Keratinocyte (primary cell): ENCODE results near the gene CNTNAP2. TPM values are rescaled to one million over a fixed set of nuclear protein-coding genes. Genes with fewer than 3 reads are reported as not detected.

Experiments
- DNase-seq: peaks from one replicate; pipeline ENCODE4 v3.0.0-alpha.2; 2011; ENCODE audit warnings: low read depth, missing footprints, low spot score
- FAIRE-seq: peaks from 2 replicates; lab custom pipeline; 2011; peaks lifted over from hg19 to GRCh38; lab: Jason Lieb, UNC
- H2AFZ ChIP-seq: 2 replicates; pipeline ENCODE4 v1.6.0; 2012; ENCODE audit warnings: low read length, control low read depth, inconsistent platforms; ENCODE audit not compliant: control insufficient read depth
- H3K27ac ChIP-seq: 2 replicates; pipeline ENCODE4 v1.5.1; 2011; ENCODE audit warnings: low read length; ENCODE audit not compliant: control insufficient read depth, insufficient read depth
- H3K27me3 ChIP-seq: 3 replicates; pipeline ENCODE4 v1.6.0; 2011; ENCODE audit warnings: low read length; ENCODE audit not compliant: control insufficient read depth, insufficient read depth; ENCODE audit errors: extremely low read depth
- H3K36me3 ChIP-seq, 2 experiments: 2 replicates in 1 of 2; 3 replicates in 1 of 2; pipeline ENCODE4 v1.5.1; 2011; ENCODE audit warnings: low read length in 2 of 2, mild to moderate bottlenecking in 1 of 2; ENCODE audit not compliant: control insufficient read depth in 2 of 2, insufficient read depth in 2 of 2; ENCODE audit errors: extremely low read depth in 1 of 2
- H3K4me1 ChIP-seq: 3 replicates; pipeline ENCODE4 v1.5.1; 2011; ENCODE audit warnings: low read length; ENCODE audit not compliant: control insufficient read depth, insufficient read depth; ENCODE audit errors: extremely low read depth
- H3K4me2 ChIP-seq: 3 replicates; pipeline ENCODE4 v1.6.0; 2011; ENCODE audit warnings: low read depth, low read length; ENCODE audit not compliant: control insufficient read depth, insufficient read depth; ENCODE audit errors: extremely low read depth
- H3K4me3 ChIP-seq, 3 experiments: fragments of 200-600 bp in 1 of 3; sonication (generic) in 1 of 3; 2 replicates in 2 of 3; 3 replicates in 1 of 3; pipeline ENCODE4 v1.5.1; 2011 to 2016; ENCODE audit warnings: low read length in 3 of 3, mild to moderate bottlenecking in 3 of 3, control low read depth in 2 of 3, inconsistent platforms in 1 of 3, low read depth in 1 of 3, mixed read lengths in 1 of 3, mixed run types in 1 of 3, moderate library complexity in 1 of 3; ENCODE audit not compliant: control insufficient read depth in 2 of 3, insufficient read depth in 2 of 3; ENCODE audit errors: extremely low read depth in 1 of 3
- H3K79me2 ChIP-seq: 2 replicates; pipeline ENCODE4 v1.6.0; 2012; ENCODE audit warnings: low read length; ENCODE audit not compliant: control insufficient read depth, insufficient read depth
- H3K9ac ChIP-seq: 3 replicates; pipeline ENCODE4 v1.6.0; 2011; ENCODE audit warnings: low read length; ENCODE audit not compliant: control insufficient read depth, insufficient read depth; ENCODE audit errors: extremely low read depth
- H3K9me1 ChIP-seq: 3 replicates; pipeline ENCODE4 v1.6.0; 2011; ENCODE audit warnings: low read length; ENCODE audit not compliant: control insufficient read depth, insufficient read depth; ENCODE audit errors: extremely low read depth
- H3K9me3 ChIP-seq: 2 replicates; pipeline ENCODE4 v1.5.1; 2012; ENCODE audit warnings: low read depth, low read length; ENCODE audit not compliant: control insufficient read depth
- H4K20me1 ChIP-seq: 3 replicates; pipeline ENCODE4 v1.6.0; 2011; ENCODE audit warnings: low read length; ENCODE audit not compliant: control insufficient read depth, insufficient read depth; ENCODE audit errors: extremely low read depth
- CTCF ChIP-seq, 3 experiments: IDR thresholded peaks in 1 of 3; conservative IDR thresholded peaks in 1 of 3; optimal IDR thresholded peaks in 1 of 3; 2 replicates in 2 of 3; 3 replicates in 1 of 3; pipeline versions ENCODE3 to v1.5.1; 2011; ENCODE audit warnings: low read length in 3 of 3, mild to moderate bottlenecking in 3 of 3, moderate library complexity in 2 of 3, control low read depth in 1 of 3, inconsistent platforms in 1 of 3; ENCODE audit not compliant: insufficient read depth in 2 of 3; ENCODE audit errors: extremely low read depth in 1 of 3
- EZH2 ChIP-seq: IDR thresholded peaks from one replicate; pipeline ENCODE4 v1.6.1; 2012; ENCODE audit warnings: inconsistent platforms, mild to moderate bottlenecking, low read length, moderate library complexity
- dilution Hi-C: fragments of 300-500 bp; cut with MboI; formaldehyde crosslinking; loops from one replicate; pipeline ENCODE4 v1.7.0; 2020; ENCODE audit warnings: low sequenced_read_pairs; ENCODE audit not compliant: extremely low pct_ligation_motif_present
- polyA plus RNA-seq, 5 experiments: library from polyadenylated mRNA; depleted of rRNA in 3 of 5; stranded (reverse) in 3 of 5; stranded (forward) in 1 of 5; unstranded in 1 of 5; fragments of >200 nt; gene quantifications; 1 replicate in 1 of 5; 2 replicates in 3 of 5; 3 replicates in 1 of 5; pipeline versions ENCODE4 v1.2.1 to v1.2.3, GENCODE V29; 2011 to 2012; ENCODE audit warnings: missing spikeins in 2 of 5, low read depth in 1 of 5, low replicate concordance in 1 of 5

The CNTNAP2 gene
- polyA plus RNA-seq, 1 donor (not counting 4 experiments of a cell fraction or from before 2014, with no cell fraction given): 1.4 TPM

- H3K4me1 ChIP-seq: no peaks in the 10 kb centered on the region
- DNase-seq (no peak), FAIRE-seq (no peak)
- H3K4me2 ChIP-seq: no peak overlapping the region
- TF ChIP-seq EZH2 (no peak), CTCF (optimal IDR thresholded peaks at IDR 0.05 in 1 of 3, IDR thresholded peaks at IDR 0.05 in 1 of 3, conservative IDR thresholded peaks at IDR 0.05 in 1 of 3; ENCODE audit: extremely low read depth in 1 of 3, insufficient read depth in 2 of 3, low read length in 3 of 3) (no peak)
- no peaks in the 10 kb centered on the region for H3K9me1 ChIP-seq
- no peak overlapping the region for H3K27ac ChIP-seq
- H2AFZ ChIP-seq: no peak overlapping the region
- H3K27me3 ChIP-seq: no peaks in the 10 kb centered on the region
- no peaks in the 10 kb centered on the region for H3K9me3 ChIP-seq
- H3K9ac ChIP-seq: no peak overlapping the region
- no peaks in the 10 kb centered on the region for H3K79me2 ChIP-seq
- H4K20me1 ChIP-seq: no peaks in the 10 kb centered on the region
- no peaks in the 10 kb centered on the region for H3K36me3 ChIP-seq
- dilution Hi-C loops: no loop called here
- no peak overlapping the region for H3K4me3 ChIP-seq
These were observed 270.5 kb downstream of the CNTNAP2 start for GRCh38 chr7:146387140-146387539.

DNA sequence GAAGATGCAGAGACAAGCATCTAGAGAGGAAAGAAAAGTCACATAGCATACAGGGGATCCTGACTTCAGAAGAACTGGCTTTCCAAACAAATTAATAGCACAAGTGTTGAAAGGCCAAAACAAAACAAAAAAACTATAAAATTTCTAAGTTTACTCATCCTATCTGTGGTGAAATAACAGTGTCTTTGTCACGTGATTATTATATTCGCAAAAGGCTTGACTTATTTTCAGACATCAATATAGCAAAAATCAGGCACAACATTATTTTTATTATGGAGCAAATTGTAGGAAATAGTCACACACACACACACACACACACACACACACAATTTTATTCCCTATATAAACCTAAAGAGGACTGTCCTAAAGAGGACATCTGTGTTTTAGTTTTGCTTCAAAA lies 272.3 kb downstream of the CNTNAP2 start:
- no peaks in the 10 kb centered on the region for H3K27me3 ChIP-seq
- H3K4me2 ChIP-seq: no peak overlapping the region
- DNase-seq (no peak), FAIRE-seq (no peak)
- H3K79me2 ChIP-seq: no peaks in the 10 kb centered on the region
- H3K9me3 ChIP-seq: no peaks in the 10 kb centered on the region
- no peaks in the 10 kb centered on the region for H4K20me1 ChIP-seq
- H3K36me3 ChIP-seq: no peaks in the 10 kb centered on the region
- H3K4me3 ChIP-seq: no peak overlapping the region
- H3K9me1 ChIP-seq: no peaks in the 10 kb centered on the region
- H2AFZ ChIP-seq: no peak overlapping the region
- no peaks in the 10 kb centered on the region for H3K4me1 ChIP-seq
- TF ChIP-seq CTCF (optimal IDR thresholded peaks at IDR 0.05 in 1 of 3, IDR thresholded peaks at IDR 0.05 in 1 of 3, conservative IDR thresholded peaks at IDR 0.05 in 1 of 3; ENCODE audit: extremely low read depth in 1 of 3, insufficient read depth in 2 of 3, low read length in 3 of 3) (no peak), EZH2 (no peak)
- no peak overlapping the region for H3K9ac ChIP-seq
- dilution Hi-C loops: no loop called here
- no peak overlapping the region for H3K27ac ChIP-seq
